Kidney tubule cell (primary cell): ENCODE measurements around the gene VWA5B1.

Experiments
- DNase-seq: peaks from one replicate; pipeline ENCODE4 v3.0.0-alpha.2; 2018; ENCODE audit warnings: low spot score

Gene VWA5B1

GRCh38 chr1:20390589-20391331 lies 100.1 kb downstream of the VWA5B1 start:
- DNase-seq: no peak

GRCh38 chr1:20395255-20395654 lies 104.6 kb downstream of the VWA5B1 start:
- no peak for DNase-seq

- DNase-seq: no peak
These were observed 108.1 kb downstream of the VWA5B1 start for GRCh38 chr1:20398744-20399143.

GRCh38 chr1:20399196-20399595 lies 108.5 kb downstream of the VWA5B1 start:
- DNase-seq: no peak

- no peak for DNase-seq
These were observed 109.0 kb downstream of the VWA5B1 start for GRCh38 chr1:20399606-20400180.

DNA sequence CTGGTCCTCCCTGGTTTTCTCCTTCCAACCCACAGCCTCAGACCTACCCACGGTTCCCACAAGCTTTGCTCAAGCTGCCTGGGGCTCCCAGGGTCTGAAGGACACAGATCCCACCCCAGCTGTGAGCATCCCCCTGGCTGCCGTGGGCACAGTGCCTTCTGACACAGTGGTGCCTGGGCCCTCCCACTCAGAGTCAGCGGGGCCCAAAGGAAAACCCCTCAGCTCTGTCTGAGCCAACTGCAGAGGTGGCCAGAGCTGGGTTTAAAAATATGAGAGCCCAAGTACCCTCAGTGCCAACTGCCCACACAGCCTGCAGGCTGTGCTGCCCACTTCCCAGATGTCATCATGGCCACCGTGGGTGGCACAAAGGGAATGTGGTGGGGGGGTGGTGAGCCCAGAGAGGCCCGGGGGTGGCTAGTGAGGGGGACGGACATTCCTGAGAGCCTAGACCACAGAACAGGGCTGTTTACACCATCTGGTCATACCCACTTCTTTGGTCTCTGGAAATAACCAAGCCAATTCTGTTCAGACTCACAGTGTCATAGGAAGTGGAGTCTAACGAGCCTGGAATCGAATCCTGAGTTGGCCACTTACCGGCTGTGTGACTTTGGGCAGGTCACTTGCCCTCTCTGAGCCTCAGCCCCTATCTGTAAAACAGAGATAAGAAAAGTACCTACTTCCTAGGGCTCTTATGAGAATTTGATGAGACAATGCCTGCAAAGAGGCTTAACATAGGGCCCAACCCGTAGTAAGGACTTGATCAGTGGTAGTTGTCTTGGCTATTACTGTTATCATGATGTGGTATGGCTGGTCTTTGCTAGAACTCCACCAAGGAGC lies 109.9 kb downstream of the VWA5B1 start:
- DNase-seq: no peak

DNA sequence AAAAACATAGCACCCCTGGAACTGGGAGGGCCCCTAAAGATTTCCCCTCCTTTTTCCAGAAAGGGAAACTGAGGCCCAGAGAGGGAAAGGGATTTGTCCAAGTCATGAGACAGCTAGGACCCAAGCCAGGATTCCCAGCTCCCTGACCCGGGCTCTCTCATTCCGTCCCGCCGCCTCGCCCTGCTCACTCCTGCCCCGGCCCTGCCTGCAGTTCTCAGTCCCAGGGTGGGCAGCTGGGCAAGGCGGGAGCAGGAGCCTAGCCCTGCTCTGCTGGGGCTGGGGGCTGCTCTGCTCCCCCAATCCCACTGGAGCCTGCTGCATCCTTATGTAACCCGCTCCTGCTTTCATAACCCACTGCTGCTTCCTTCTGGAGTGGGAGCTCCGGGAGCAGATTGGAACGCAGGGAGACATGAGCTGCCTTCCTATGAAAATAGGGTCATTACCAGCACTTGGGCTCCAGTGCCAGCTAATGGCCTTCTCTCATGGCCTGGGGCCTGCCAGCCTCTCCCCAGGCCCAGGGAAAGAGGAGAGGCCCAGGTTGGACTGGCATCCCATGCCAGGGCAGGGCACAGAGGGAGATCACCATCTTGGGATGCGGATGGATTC lies 110.8 kb downstream of the VWA5B1 start:
- no peak for DNase-seq

DNA sequence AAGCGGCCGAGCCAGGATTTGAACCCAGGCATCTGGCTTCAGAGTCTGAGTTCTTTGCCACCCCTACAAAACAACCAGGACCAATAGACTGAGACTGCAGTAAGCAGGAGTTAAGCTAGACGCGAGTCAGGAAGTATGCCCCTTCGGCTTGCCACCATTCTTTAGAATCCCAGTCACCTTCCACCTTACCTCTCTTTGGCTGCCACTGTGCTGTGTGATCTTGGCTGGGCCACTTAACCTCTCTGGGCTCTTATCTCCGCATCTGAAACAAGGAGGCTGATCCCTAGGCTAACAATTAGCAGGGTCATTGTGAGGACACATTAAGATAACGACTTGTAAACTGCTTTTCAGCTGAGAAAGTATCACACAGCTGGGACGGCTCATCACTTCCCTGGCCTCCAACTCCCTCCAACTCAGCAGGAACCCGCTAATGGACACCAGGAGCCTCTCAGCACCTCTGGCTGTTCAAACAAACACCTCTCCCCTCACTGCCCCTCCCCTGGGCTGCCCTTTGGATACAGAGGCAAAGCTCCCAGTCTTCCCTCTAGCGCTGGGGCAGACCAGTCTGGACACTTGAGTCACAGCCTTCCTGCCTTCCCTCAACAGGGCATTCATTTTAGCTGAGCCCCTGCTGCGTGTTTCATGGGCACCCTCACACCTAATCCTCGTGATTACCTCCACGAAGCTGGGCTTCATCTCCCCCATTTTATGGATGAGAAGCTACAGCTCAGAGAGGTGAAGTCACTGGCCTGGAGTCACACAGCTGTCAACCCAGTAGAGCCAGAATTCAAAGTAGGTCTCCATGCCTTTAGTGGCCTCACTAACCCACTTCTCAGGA lies 112.1 kb downstream of the VWA5B1 start:
- no peak for DNase-seq

DNA sequence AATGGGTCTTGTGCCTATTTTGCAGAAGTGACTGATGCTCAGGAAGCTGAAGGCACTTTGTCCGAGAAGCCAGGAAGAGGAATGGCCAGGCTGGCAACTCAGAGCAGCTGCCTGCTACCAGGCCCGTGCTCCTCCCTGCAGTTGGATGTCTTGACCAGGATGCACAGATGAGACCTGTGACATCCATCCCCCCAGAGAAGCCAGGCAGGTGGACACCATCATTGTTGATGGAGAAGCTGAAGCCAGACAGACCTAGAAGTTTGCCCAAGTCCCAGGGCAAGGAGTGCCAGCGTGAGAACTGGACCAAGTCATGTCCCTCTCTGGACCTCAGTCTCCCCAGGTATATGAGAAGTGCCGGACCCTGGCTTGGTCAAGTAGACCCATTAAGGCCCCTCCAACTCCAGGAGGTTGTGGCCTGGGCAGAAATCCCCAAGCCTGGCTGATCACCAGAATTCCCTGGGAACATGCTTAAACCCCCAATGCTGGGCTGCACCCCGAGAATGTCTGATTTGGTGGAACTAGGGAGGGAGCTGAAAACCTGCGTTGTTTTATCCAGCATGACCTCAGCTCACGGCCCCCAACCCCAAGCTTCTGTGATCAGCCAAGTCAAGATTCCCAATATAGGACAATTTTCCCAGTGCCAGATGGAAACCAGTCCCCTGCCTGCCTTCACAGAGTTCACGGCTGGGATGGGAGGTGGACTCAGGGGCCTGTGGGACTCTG lies 112.9 kb downstream of the VWA5B1 start:
- no peak for DNase-seq

DNA sequence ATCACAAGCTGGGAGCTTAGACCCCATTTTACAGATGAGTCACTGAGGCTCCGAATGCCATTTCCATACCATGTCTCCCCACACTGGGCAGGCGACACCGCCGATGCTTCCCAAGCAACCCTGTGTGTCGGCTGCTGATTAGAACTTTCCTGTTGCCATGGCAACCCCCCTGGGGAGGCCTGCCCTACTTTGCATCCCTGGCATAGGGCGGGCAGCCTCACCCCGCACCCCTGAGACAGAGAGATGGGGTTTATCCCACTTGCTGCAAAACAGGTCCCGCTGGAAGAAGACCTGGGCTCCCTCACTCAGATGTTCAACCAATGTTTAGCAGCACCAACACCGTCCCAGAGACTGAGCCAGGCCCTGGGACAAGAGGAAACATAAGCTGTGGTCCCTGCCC lies 113.8 kb downstream of the VWA5B1 start:
- DNase-seq: no peak
